GM12874 (cell line): ENCODE measurements around the gene GMDS.

Experiments used
- CTCF ChIP-seq: IDR thresholded peaks from 2 replicates; pipeline ENCODE4 v1.5.1; 2011; ENCODE audit warnings: low read depth, mild to moderate bottlenecking, control low read depth, low read length, moderate library complexity; ENCODE audit not compliant: insufficient read depth

Gene GMDS

DNA sequence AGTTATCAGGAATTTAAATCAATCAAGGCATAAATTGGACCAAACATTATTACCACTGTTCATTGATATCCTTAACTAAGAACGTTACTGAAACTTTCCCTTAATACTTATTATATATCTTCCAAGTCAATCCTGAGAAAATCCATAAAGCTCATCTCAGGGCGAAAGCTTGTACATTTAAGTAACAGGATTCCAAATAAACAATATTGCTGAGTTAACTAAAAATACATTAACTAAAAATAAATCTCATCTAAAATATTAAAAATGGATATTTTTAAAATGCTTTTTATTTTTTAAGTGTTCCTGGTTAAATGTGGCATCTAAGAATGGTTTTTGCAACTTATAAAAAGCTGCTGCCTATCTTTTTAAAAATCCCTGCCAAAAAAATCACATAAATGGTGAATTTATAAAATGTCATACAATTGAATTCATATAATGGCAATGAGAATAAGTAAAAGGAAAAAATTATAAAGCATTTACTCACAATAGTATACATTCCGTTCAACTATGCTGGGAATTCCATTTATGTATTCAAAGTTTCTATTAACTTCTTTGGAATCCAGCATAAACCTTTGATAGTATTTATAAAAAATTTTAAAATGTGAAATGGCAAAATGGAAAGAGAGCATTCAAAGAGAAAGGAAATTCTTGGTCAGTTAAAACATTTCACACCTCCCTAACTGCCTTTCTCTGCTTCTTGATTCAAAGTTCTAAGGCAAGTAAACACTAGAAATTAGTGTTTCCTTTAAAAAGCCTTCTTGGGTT is 20.8 kb upstream of the GMDS start:
- TF ChIP-seq CTCF, result no peak

GRCh38 chr6:2264932-2265331 is 19.5 kb upstream of the GMDS start:
- TF ChIP-seq CTCF, result no peak

- no peak for TF ChIP-seq CTCF
Observed at GRCh38 chr6:2263896-2264295, 18.5 kb upstream of the GMDS start.

DNA sequence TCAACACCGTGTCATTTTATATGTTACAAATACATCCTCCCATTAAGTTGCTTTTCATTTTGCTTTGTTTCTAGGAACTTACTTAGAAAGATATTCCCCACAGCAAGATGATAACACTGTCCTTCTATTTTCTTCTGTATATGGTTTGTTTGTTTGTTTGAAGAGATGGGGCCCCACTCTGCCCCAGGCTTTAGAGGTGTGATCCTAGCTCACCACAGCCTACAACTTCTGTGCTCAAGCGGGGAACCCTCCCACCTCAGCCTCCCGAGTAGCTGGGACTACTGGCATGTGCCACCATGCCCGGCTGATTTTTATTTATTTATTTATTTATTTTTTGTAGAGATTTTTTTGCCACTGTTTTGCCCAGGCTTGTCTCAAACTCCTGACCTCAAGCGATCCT is 14.2 kb upstream of the GMDS start:
- no peak for TF ChIP-seq CTCF

DNA sequence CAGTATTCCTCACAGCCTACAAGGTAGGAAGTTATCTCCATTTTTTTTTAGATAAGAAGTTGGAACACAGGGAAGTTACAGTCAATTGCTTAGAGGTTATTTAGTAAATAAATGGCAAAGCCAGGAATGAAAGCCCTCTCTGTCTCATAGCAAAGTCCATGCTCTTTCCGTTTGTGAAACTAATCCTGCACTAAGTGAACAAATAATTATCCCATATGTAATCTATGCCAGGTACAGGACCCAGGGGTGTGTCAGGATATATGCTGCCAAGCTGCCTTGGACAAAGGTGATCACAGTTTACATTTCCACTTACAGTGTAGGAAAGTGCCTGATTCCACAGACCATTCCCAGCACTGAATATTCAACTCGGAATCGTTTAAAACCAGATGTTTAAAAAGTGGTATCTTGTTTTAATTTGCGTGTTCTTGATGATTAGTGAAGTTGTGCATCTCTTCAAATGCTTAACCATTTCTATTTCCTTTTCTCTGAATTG is 13.6 kb upstream of the GMDS start:
- TF ChIP-seq CTCF, result no peak

DNA sequence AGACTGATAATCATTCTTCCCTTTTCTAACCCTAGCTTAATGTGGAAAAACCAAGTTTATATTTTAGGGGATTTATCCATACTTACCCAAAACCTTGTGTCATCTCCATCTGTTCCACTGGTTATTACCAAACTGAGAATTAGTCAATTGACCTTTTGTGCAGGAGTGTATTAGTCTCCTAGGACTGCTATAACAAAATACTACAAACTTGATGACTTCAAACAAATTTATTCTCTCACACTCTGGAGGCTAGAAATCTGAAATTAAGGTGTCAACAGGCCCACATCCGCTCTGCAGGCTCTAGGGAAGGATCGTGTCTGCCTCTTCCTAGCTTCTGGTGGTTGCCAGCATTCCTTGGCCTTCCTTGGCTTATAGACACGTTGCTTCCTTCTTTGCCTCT is 12.7 kb upstream of the GMDS start:
- no peak for TF ChIP-seq CTCF

- TF ChIP-seq CTCF, result no peak
Observed at GRCh38 chr6:2257363-2257762, 12.0 kb upstream of the GMDS start.
